ENCODE data around the gene ATXN10. TPM values are rescaled to one million over a fixed set of nuclear protein-coding genes. Genes with fewer than 3 reads are reported as not detected.

ATXN10 gene
- total RNA-seq, 1 donor from 2014 or later, result 125 TPM

DNA sequence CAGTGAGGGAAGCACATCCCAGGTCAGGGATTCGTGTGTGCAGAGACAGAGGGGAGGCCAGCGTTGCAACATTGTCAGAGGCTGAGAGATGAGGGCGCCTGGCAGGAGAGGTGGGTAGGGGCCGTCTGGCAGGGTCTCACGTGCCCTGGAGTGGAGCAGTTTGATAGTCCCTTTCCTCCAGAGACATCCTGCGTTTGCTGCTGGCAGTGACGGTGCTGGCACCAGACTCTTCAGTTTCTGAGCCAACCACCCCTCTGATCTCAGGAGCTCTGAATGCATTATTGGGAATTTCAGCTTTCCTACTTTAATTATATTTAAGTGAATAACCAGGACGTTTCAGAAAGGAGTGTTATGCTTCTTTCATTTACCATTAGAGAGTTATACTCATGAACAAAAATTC is 168.8 kb downstream of the ATXN10 start:
- no peaks in the 10 kb centered on the region for H3K27me3 ChIP-seq

GRCh38 chr22:45842291-45842991 is 170.8 kb downstream of the ATXN10 start:
- no peak for DNase-seq
- intact Hi-C loops (cut with DNase I), result no loop called here
- ATAC-seq, result no peak
- no peak overlapping the region for H3K4me3 ChIP-seq
- H3K9me3 ChIP-seq, result no peaks in the 10 kb centered on the region
- peaks cover 46% of the 10 kb centered on the region for H3K36me3 ChIP-seq
- peaks cover 3% of the 10 kb centered on the region for H3K4me1 ChIP-seq
- no peak overlapping the region for H3K27ac ChIP-seq
- TF ChIP-seq, protein P1, sequence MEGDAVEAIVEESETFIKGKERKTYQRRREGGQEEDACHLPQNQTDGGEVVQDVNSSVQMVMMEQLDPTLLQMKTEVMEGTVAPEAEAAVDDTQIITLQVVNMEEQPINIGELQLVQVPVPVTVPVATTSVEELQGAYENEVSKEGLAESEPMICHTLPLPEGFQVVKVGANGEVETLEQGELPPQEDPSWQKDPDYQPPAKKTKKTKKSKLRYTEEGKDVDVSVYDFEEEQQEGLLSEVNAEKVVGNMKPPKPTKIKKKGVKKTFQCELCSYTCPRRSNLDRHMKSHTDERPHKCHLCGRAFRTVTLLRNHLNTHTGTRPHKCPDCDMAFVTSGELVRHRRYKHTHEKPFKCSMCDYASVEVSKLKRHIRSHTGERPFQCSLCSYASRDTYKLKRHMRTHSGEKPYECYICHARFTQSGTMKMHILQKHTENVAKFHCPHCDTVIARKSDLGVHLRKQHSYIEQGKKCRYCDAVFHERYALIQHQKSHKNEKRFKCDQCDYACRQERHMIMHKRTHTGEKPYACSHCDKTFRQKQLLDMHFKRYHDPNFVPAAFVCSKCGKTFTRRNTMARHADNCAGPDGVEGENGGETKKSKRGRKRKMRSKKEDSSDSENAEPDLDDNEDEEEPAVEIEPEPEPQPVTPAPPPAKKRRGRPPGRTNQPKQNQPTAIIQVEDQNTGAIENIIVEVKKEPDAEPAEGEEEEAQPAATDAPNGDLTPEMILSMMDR (IDR thresholded peaks at IDR 0.05), result no peak
- H3K27me3 ChIP-seq, result no peaks in the 10 kb centered on the region

More for the DNA sequence above, 168.8 kb downstream of the ATXN10 start:
- TF ChIP-seq, protein P1 (IDR thresholded peaks at IDR 0.05), result no peak
- intact Hi-C loops (cut with DNase I), result no loop called here
- no peak overlapping the region for H3K4me3 ChIP-seq
- ATAC-seq (no peak), DNase-seq (no peak)
- H3K36me3 ChIP-seq, result peaks cover 33% of the 10 kb centered on the region
- no peaks in the 10 kb centered on the region for H3K9me3 ChIP-seq
- H3K4me1 ChIP-seq, result peaks cover 3% of the 10 kb centered on the region
- no peak overlapping the region for H3K27ac ChIP-seq

DNA sequence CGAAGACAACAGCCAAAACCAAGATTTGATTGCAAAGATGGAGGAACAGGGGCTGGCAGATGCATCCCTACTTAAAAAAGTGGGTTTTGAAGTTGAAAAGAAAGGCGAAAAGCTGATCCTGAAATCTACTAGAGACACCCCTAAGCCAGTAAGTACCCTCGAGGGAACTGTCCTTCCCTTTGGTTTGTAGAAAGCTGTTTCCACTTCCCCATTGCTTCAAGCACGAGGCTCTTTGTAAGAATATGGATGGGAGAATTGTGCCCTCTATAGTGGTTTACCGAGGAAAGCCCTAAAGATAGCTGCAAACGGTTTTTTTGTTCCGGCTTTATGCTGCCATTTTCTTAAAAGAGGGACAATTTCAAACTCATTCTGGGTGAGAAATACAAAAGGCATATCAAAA is 171.4 kb downstream of the ATXN10 start:
- ATAC-seq (no peak), DNase-seq (no peak)
- no peaks in the 10 kb centered on the region for H3K27me3 ChIP-seq
- intact Hi-C loops (cut with DNase I), result no loop called here
- no peak overlapping the region for H3K27ac ChIP-seq
- TF ChIP-seq, protein P1 (IDR thresholded peaks at IDR 0.05), result no peak
- no peaks in the 10 kb centered on the region for H3K9me3 ChIP-seq
- peaks cover 52% of the 10 kb centered on the region for H3K36me3 ChIP-seq
- H3K4me3 ChIP-seq, result no peak overlapping the region
- peaks cover 3% of the 10 kb centered on the region for H3K4me1 ChIP-seq

DNA sequence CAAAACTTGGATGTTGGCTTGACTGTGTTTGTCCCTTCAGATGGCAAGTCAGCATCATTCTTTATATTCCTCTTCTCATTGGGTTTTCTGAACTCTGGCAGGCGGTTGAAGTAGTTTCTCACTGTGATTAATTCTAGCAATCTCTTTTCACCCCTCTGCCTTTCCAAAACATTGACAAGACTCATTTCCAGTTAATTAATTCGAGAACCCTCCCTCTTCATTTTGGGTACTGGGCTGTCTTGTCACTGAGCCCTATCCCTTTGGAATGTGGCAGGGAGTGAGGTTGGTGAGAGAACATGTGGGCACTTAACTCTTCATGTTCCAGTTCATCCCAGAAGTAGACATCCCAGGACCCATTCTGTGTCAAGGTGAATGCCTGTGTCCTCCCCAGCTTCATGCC is 172.4 kb downstream of the ATXN10 start:
- Histone ChIP-seq H3K4me1 (no peaks in the 10 kb centered on the region), H3K27ac (no peak overlapping the region), H3K36me3 (peaks cover 60% of the 10 kb centered on the region), H3K4me3 (no peak overlapping the region), H3K27me3 (no peaks in the 10 kb centered on the region), H3K9me3 (no peaks in the 10 kb centered on the region)
- intact Hi-C loops (cut with DNase I), result no loop called here
- ATAC-seq (no peak), DNase-seq (no peak)
- TF ChIP-seq, protein P1 (IDR thresholded peaks at IDR 0.05), result no peak

DNA sequence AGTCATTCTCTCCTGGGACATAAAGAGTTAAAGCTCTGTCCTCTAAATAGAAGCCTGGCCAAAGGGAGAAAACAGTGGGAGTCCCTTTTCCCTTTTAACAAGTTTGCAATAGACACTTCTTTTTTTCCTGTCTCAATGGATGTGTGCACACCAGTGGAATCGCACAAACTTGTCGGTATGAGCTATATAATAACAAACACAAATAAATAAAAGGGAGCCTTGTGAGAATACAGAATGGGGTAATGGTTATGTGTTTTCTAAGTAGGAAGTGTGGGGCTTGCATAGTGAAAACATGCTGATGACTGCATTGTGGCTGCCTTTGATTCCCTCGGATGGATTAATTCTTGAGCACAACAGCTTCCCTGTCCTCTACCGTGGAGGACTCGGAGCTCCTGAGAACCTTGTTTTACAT is 173.4 kb downstream of the ATXN10 start:
- H3K4me1 ChIP-seq, result no peaks in the 10 kb centered on the region
- no peaks in the 10 kb centered on the region for H3K9me3 ChIP-seq
- no peak overlapping the region for H3K27ac ChIP-seq
- H3K4me3 ChIP-seq, result no peak overlapping the region
- peaks cover 65% of the 10 kb centered on the region for H3K36me3 ChIP-seq
- no peak for DNase-seq
- intact Hi-C loops (cut with DNase I), result no loop called here
- H3K27me3 ChIP-seq, result no peaks in the 10 kb centered on the region
- no peak for ATAC-seq
- TF ChIP-seq, protein P1 (IDR thresholded peaks at IDR 0.05), result no peak
